Tibial artery (tissue), 4 donors: ENCODE results near the gene SLC12A9.

Source experiments
- DNase-seq, 2 donors: peaks; one replicate each; pipeline ENCODE4 v3.0.0-alpha.2; 2019
- H3K27ac ChIP-seq, 2 donors: fragments of 200-600 bp; sonication (generic) in 1 of 2; 1 replicate in 1 of 2; 2 replicates in 1 of 2; pipeline ENCODE4 v1.5.1; 2018 to 2019; ENCODE audit warnings: mild to moderate bottlenecking in 1 of 2
- H3K27me3 ChIP-seq, 2 donors: fragments of 200-600 bp; sonication (generic) in 1 of 2; one replicate each; pipeline versions ENCODE4 v1.5.1 to v1.6.0; 2016 to 2019
- H3K36me3 ChIP-seq, 3 donors: fragments of 200-600 bp; sonication (generic) in 2 of 3; one replicate each; pipeline ENCODE4 v1.5.1; 2016 to 2019; ENCODE audit warnings: mild to moderate bottlenecking in 2 of 3
- H3K4me1 ChIP-seq, 4 donors: fragments of 200-600 bp; sonication (generic) in 2 of 4; 1 replicate in 3 of 4; 2 replicates in 1 of 4; pipeline ENCODE4 v1.5.1; 2016 to 2019
- H3K4me3 ChIP-seq, 2 donors: fragments of 200-600 bp; sonication (generic) in 1 of 2; 1 replicate in 1 of 2; 2 replicates in 1 of 2; pipeline ENCODE4 v1.5.1; 2018 to 2019; ENCODE audit warnings: mild to moderate bottlenecking in 2 of 2
- H3K9me3 ChIP-seq, 3 donors: fragments of 200-600 bp; sonication (generic) in 1 of 3; one replicate each; pipeline ENCODE4 v1.5.1; 2016 to 2019
- intact Hi-C: fragments of 100-400 bp; cut with DNase I; formaldehyde crosslinking; loops from one replicate; pipeline ENCODE4 v1.15.0; 2023; ENCODE audit warnings: low total_unique reads
- TF ChIP-seq, protein P1 (sequence below), 2 experiments: fragments of 200-600 bp in 1 of 2; fragments of 450-650 bp in 1 of 2; IDR thresholded peaks; one replicate each; pipeline ENCODE4 v1.5.1; 2017 to 2019; ENCODE audit warnings: antibody characterized with exemption in 2 of 2, mild to moderate bottlenecking in 1 of 2, moderate library complexity in 1 of 2

Gene SLC12A9

DNA sequence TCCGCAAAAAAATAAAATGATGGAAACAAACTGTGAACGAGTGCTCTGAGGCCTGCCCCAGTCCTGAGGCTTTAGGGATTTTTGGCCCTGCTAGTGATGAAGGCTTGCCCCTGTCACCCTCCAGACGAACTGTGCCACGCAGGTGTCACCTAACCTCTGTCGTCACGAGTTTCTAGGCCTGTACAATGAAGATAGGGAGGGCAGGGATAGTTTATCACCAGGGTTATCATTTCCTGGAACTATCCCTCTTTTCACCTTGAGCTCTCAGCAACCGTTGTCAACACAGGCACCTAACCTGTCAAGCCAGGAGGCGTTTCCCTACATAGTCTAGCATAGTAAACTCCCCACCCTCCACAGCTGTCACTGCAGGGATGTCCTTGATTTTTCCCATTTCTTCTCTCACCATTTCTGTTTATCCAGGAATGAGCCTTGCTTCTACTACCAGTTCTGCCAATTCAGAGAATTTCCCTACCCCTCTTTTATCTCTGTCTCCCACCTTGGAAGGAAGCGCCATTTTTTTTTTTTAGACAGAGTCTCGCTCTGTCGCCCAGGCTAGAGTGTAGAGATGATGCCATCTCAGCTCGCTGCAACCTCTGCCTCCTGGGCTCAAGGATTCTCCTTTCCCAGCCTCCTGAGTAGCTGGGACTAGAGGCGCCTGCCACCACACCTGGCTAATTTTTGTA lies 45.4 kb downstream of the SLC12A9 start:
- H3K36me3 ChIP-seq: no peaks in the 10 kb centered on the region
- intact Hi-C loops: loop anchor here (2.0 to 10.0 kb wide), 2 partner anchors 161 to 267 kb away; partner anchors contain the start of gene VGF
- no peaks in the 10 kb centered on the region for H3K9me3 ChIP-seq
- TF ChIP-seq, protein P1, sequence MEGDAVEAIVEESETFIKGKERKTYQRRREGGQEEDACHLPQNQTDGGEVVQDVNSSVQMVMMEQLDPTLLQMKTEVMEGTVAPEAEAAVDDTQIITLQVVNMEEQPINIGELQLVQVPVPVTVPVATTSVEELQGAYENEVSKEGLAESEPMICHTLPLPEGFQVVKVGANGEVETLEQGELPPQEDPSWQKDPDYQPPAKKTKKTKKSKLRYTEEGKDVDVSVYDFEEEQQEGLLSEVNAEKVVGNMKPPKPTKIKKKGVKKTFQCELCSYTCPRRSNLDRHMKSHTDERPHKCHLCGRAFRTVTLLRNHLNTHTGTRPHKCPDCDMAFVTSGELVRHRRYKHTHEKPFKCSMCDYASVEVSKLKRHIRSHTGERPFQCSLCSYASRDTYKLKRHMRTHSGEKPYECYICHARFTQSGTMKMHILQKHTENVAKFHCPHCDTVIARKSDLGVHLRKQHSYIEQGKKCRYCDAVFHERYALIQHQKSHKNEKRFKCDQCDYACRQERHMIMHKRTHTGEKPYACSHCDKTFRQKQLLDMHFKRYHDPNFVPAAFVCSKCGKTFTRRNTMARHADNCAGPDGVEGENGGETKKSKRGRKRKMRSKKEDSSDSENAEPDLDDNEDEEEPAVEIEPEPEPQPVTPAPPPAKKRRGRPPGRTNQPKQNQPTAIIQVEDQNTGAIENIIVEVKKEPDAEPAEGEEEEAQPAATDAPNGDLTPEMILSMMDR (IDR thresholded peaks at IDR 0.05): no peak
- no peak for DNase-seq
- peaks cover 0 to 88% of the 10 kb centered on the region in 2 donors for H3K27me3 ChIP-seq
- no peak overlapping the region for H3K27ac ChIP-seq
- H3K4me1 ChIP-seq: peaks cover 0 to 33% (median 30%) of the 10 kb centered on the region in 4 donors
- H3K4me3 ChIP-seq: no peak overlapping the region

DNA sequence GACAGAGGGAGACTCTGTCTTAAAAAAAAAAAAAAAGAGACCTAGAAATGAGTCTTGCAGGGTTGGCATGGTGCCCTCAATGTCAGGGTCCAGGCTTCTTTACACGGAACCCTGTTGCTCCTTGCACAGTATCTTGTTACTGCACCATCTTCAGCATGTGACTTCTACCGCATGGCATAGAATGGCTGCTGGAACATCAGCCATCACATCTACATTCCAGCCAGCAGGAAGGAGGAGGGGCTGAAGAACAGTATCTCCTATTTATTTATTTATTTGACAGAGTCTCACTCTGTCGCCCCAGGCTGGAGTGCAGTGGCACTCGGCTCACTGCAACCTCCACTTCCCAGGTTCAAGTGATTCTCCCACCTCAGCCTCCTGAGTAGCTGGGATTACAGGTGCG lies 46.9 kb downstream of the SLC12A9 start:
- peaks cover 0 to 33% (median 29%) of the 10 kb centered on the region in 4 donors for H3K4me1 ChIP-seq
- intact Hi-C loops: loop anchor here (10.0 kb wide), 1 partner anchor 265 kb away; the partner anchor contains the start of gene VGF
- TF ChIP-seq, protein P1 (IDR thresholded peaks at IDR 0.05): no peak
- no peak for DNase-seq
- H3K9me3 ChIP-seq: no peaks in the 10 kb centered on the region
- H3K27me3 ChIP-seq: peaks cover 0 to 79% of the 10 kb centered on the region in 2 donors
- no peaks in the 10 kb centered on the region for H3K36me3 ChIP-seq
- H3K27ac ChIP-seq: no peak overlapping the region
- no peak overlapping the region for H3K4me3 ChIP-seq

DNA sequence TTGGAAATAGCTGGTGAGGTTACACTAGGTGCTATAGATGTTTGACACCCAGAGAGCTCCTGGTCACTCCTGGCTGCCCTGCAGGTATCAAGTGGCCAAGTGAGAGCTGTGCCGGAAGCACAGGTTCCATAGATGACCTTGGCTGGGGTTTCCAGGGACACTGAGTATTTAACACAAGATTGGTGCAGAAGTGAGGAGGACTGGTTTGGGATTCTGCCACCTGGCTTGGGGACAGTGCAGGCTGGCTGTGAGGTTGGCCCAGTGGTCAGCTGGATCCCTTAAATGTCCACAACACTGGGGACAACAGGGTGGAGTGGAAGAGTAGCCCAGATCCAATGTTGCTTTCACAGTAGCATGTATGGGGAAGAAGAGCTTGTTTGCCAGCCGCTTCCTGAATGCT lies 48.5 kb downstream of the SLC12A9 start:
- DNase-seq: no peak
- H3K27ac ChIP-seq: no peak overlapping the region

DNA sequence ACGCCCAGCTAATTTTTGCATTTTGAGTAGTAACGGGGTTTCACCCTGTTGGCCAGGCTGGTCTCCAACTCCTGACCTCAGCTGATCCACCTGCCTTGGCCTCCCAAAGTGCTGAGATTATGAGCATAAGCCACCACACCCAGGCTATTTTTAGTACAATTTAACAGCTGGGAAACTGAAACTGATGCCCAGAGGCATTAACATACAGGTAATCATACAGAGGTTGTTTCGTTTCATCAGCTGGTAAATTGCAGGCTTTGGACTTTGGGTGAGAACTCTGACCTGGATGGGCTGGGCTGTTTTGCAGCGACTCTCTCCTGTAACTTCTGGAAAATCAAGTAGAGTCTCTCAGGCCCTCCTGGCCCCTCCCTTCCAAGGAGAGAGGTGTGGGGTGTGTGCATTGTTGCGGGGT lies 49.4 kb downstream of the SLC12A9 start:
- Histone ChIP-seq H3K4me3 (no peak overlapping the region), H3K4me1 (peaks cover 0 to 8% (median 6%) of the 10 kb centered on the region in 4 donors), H3K9me3 (no peaks in the 10 kb centered on the region), H3K27ac (no peak overlapping the region), H3K27me3 (peaks cover 0 to 58% of the 10 kb centered on the region in 2 donors), H3K36me3 (no peaks in the 10 kb centered on the region)
- intact Hi-C loops: no loop called here
- no peak for DNase-seq
- TF ChIP-seq, protein P1 (IDR thresholded peaks at IDR 0.05): no peak

More for the DNA sequence above, 48.5 kb downstream of the SLC12A9 start:
- H3K4me3 ChIP-seq: no peak overlapping the region
- no peaks in the 10 kb centered on the region for H3K9me3 ChIP-seq
- H3K36me3 ChIP-seq: no peaks in the 10 kb centered on the region
- TF ChIP-seq, protein P1 (IDR thresholded peaks at IDR 0.05): no peak
- intact Hi-C loops: no loop called here
- H3K27me3 ChIP-seq: peaks cover 0 to 66% of the 10 kb centered on the region in 2 donors
- peaks cover 0 to 18% (median 14%) of the 10 kb centered on the region in 4 donors for H3K4me1 ChIP-seq

DNA sequence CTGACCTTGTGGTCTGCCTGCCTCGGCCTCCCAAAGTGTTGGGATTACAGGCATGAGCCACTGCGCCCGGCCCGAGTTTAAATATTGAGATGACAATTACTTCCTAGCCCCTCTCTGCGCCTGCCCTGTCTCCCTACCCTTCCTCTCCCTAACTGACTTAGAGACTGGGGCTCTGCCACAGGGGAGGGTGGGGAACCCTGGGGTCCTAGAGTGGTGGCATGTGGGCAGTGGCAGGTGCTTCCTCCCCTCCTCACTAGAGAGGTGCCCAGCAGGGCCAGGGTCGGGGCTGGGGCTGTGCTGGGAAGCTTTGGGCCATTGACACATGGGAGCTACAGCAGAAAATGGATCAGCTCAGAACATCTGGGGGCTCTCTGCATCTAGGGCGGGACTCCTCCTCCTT lies 50.1 kb downstream of the SLC12A9 start:
- Histone ChIP-seq H3K4me1 (peaks cover 0 to 1% (median 0%) of the 10 kb centered on the region in 4 donors), H3K27ac (no peak overlapping the region), H3K36me3 (no peaks in the 10 kb centered on the region), H3K4me3 (no peak overlapping the region), H3K27me3 (peaks cover 0 to 54% of the 10 kb centered on the region in 2 donors), H3K9me3 (no peaks in the 10 kb centered on the region)
- intact Hi-C loops: no loop called here
- TF ChIP-seq, protein P1 (IDR thresholded peaks at IDR 0.05): no peak
- no peak for DNase-seq
